LHCN-M2 (cell line): ENCODE data around the gene MPRIP. TPM values are rescaled to one million over a fixed set of nuclear protein-coding genes. Genes with fewer than 3 reads are reported as not detected.

Experiments
- DNase-seq: peaks from one replicate; pipeline ENCODE4 v3.0.0-alpha.2; 2012; ENCODE audit warnings: low read depth
- total RNA-seq: library from RNA; depleted of rRNA; stranded (reverse); fragments of >200 nt; gene quantifications from 2 replicates; pipeline ENCODE4 v1.2.3, GENCODE V29; 2014

The MPRIP gene
- total RNA-seq, 1 experiment from 2014 or later = 198 TPM

GRCh38 chr17:17069849-17070248 is 27.6 kb downstream of the MPRIP start:
- no peak for DNase-seq

GRCh38 chr17:17070931-17071330 is 28.7 kb downstream of the MPRIP start:
- DNase-seq = no peak

GRCh38 chr17:17071531-17072360 is 29.5 kb downstream of the MPRIP start:
- no peak for DNase-seq

DNA sequence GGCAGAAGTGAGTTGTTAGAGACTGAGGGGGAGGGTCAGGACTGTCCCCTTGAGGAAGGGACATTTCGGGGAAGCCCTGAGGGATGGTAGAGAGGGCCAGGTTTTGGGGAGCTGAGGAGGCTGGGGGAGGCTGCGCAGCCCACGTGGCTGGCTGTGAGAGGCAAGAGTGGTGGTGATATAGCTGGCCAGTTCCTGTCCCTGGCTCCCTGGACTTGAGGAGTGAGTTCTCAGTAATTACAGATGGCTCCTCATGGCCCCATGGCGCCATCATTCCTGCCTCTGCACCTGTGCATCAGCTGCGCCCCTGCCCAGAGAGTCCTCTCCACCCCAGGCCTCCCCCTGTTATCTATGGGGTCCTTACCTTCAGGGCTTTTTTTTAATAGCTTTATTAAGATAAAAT is 30.3 kb downstream of the MPRIP start:
- no peak for DNase-seq

DNA sequence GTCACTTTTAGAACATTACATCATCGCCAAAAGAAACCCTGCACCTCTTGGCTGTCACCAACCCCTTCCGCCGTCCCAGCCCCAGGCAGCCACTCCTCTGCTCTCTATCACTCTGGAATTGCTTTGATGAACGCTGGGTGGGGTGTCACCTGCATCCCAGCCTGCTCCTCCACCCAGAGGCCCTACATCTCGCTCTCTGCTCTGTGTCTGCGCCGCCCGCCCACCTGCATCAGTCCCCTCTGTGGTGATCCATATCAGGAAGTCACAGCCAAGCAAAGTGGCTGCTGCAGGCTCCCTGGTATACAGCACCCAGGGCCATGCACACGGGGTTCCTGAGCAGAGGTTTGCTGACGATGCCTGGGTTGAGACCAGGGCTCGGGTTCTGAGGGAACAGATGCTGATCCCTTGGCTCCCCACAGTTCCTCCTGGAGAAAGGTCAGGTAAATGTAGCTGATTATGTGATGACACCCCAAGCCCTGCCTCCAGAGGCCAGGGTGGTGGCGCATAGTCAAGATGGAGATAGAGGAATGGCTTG is 30.8 kb downstream of the MPRIP start:
- no peak for DNase-seq

- DNase-seq = peak; percentile 29
These were observed 31.5 kb downstream of the MPRIP start for GRCh38 chr17:17073581-17074403.

- DNase-seq = peak; percentile 90
These were observed 33.0 kb downstream of the MPRIP start for GRCh38 chr17:17075125-17075781.

GRCh38 chr17:17076066-17076465 is 33.8 kb downstream of the MPRIP start:
- DNase-seq = no peak

DNA sequence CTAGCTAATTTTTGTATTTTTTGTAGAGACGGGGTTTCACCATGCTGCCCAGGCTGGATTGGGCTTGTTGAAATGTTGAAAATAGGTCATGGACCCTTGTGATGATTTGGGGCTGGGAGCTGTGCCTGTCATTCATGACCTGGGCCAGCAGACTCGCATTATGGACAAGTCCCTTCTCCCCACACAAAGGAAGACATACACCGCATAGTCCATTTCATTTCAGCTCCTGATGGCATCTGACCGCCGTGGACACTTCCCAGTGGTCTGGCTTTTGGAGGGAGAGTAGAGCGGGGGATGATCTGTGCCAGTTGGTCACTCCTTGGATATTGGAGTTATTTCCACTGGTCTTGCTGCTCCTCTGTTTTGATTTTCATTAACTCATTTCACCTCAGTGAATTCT is 34.8 kb downstream of the MPRIP start:
- no peak for DNase-seq

DNA sequence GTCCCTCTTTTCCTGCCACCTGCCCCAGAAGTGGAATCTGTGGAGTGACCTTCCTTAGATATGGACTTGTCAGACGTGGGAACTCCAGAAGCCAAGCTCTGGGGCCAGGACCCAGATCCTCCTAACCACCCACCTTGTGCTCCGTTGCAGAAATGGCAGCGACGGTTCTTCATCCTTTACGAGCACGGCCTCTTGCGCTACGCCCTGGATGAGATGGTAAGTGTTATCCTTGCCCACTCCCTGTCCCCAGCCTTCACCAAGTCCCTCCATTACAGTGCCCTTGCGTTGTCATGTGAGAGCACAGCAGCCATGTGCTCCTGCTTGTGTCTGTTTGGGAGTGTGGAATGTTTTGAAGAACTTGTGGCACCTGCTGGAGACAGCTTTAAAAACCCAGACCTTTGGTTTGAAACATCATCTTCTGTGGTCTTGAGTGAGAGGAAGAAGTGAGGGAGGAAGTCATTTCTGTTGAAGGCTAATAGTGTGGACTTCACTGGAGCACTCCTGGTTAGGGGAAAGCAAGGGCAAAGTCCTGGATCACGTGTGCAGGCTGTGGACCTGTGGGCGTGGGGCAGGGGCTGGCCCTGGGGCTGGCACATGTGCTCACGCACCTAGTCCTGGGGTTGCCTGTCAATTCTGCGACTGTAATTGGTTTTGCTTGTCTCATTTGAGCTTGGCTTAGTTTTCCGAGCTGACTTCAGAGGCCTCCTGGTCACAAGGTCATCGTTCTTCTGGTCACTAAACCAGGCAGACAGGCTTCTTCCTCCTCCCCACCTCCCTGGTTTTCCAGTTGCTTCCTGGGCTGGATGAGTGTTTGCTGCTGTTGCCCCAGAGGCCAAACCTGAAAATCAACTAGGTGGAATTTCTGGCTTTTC is 35.8 kb downstream of the MPRIP start:
- no peak for DNase-seq

GRCh38 chr17:17078832-17079231 is 36.6 kb downstream of the MPRIP start:
- DNase-seq = no peak

DNA sequence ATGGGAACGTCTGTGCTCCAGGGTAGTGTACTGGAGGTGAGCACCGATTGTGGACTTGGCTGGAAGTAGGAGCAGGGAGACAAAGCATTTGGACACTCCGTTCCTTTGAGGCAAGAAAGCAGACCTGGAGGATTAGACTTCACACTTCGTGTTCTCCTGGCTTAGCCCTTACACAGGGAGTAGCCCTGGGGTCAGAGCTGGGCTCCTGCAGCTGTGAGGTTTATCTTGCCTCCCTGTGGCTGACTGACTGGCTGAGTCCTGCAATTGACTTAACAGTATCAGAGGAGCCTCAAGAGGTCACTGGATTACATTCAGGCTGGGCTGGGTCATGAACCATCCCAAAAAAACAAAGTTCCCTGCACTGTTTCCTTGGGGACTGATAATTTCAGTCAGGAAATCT is 37.1 kb downstream of the MPRIP start:
- no peak for DNase-seq

DNA sequence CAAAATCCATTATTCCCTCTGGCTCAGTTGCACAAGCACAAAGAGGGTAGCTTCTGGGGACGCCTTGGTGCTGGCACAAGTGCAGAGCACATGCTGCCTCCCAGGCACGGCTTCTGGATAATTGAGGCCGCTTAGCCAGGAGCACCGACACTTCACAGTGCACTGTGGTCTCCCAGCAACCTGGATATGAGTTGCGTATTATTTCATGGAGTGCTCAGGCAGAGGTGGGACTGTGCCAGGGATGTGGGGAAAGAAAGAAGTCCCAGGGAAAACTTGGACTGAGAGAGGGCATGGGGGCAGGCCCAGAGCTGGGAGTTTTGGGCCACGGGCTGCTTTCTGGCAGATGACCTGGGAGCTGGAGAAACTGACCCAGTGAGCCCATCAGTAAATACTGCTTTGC is 37.5 kb downstream of the MPRIP start:
- no peak for DNase-seq

DNA sequence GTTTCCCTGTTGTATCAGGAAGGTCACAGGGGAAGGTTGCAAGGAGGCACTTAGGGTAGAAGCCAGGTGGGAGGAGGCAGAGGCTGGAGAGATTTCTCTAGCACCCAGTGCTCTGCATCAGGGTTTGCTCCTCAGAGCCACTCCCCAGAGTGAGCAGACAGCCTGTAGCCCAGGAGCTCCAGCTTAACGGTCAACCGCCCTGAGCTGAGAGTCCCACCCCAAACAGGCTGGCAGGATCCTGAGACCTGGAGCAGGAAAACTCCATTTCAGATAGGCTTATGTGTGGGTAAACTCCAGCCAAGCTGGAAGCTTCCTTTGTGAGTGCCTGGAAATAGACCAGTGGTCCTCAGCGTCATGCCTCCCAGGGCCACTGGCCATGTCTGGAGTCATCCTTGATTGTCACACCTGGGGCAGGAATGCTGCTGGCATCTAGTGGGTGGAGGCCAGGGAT is 37.9 kb downstream of the MPRIP start:
- DNase-seq = no peak

- DNase-seq = no peak
These were observed 38.5 kb downstream of the MPRIP start for GRCh38 chr17:17080781-17081180.

DNA sequence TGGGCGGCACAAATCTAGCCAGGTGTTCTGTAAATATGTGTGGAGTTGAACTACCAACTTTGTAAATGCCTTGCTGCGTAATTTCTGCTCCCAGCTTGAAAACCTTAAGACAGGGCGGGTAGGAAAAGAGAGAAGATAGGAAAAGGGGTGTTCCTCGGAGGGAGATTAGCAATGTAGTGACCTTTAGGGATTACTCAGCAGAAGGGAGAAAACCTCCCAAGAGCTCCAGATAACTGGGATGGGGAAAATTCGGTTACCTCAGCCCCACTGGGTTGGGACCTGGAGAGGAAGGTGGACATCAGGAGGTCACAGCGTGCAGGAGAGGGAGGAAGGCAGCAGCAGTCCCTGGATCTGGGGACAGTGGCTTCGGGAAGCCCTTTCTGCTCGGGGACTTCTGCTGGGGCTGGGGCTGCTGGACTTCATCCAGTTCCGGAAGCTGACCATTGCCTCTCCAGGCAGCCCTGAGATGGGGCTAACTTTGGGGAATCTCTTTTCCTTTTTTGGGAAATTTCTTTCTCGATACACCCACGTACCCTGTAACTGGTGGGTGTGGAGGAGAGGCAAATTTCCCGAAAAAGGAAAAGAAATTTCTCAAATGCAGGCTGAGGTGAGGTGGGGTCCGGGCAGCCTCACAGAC is 39.2 kb downstream of the MPRIP start:
- no peak for DNase-seq

- DNase-seq = no peak
These were observed 40.6 kb downstream of the MPRIP start for GRCh38 chr17:17082878-17083277.

GRCh38 chr17:17084317-17084835 is 42.1 kb downstream of the MPRIP start:
- DNase-seq = no peak

- no peak for DNase-seq
These were observed 42.7 kb downstream of the MPRIP start for GRCh38 chr17:17084941-17085340.

DNA sequence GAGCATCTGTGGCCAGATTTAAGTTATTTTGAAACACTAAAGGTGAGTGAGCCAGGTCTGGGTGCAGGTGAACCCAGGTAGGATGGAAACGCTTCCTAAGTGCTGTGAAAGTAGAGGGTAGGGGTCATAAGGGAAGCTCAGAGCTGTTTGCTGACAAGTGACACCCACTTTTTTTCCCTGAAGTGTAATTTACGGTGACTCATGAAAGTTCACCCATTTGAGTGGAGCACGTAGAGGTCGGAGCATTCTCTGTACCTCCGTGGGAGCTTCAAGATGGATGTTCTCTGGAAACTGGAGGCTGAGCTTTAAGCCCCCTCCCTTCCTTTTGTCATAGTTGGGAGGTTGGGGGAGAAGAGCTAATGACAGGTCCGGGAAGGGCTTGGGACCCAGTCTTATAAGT is 44.3 kb downstream of the MPRIP start:
- DNase-seq = no peak
